Esophagus (tissue), 2 donors: ENCODE data around the gene CLECL1. TPM values are rescaled to one million over a fixed set of nuclear protein-coding genes. Genes with fewer than 3 reads are reported as not detected.
"Not testable (repeated sequence)": the region's sequence is repeated elsewhere in the genome, so short reads cannot be mapped to it uniquely, and the experiment has no call there.

ENCODE experiments used
- H3K27ac ChIP-seq, 2 donors: one replicate each; pipeline ENCODE4 v1.5.1; 2013; ENCODE audit warnings: low read depth in 2 of 2, mild to moderate bottlenecking in 2 of 2, inconsistent platforms in 1 of 2, low read length in 1 of 2, moderate library complexity in 1 of 2
- H3K27me3 ChIP-seq, 2 donors: one replicate each; pipeline ENCODE4 v1.6.1; 2013; ENCODE audit warnings: low read length in 2 of 2, control low read depth in 1 of 2, mild to moderate bottlenecking in 1 of 2; ENCODE audit not compliant: insufficient read depth in 2 of 2, control insufficient read depth in 1 of 2
- H3K36me3 ChIP-seq, 2 donors: one replicate each; pipeline ENCODE4 v1.6.1; 2013; ENCODE audit warnings: low read length in 1 of 2; ENCODE audit not compliant: control insufficient read depth in 2 of 2, insufficient read depth in 2 of 2
- H3K4me1 ChIP-seq, 2 donors: one replicate each; pipeline ENCODE4 v1.6.1; 2013; ENCODE audit warnings: low read length in 1 of 2; ENCODE audit not compliant: control insufficient read depth in 2 of 2, insufficient read depth in 2 of 2
- H3K4me3 ChIP-seq, 2 donors: one replicate each; pipeline ENCODE4 v1.5.1; 2013; ENCODE audit warnings: low read length in 2 of 2, mild to moderate bottlenecking in 2 of 2, low read depth in 1 of 2, moderate library complexity in 1 of 2
- H3K9me3 ChIP-seq, 2 donors: one replicate each; pipeline ENCODE4 v1.6.1; 2013; ENCODE audit warnings: mild to moderate bottlenecking in 2 of 2, low read depth in 1 of 2, low read length in 1 of 2, moderate library complexity in 1 of 2; ENCODE audit not compliant: control insufficient read depth in 2 of 2, insufficient read depth in 1 of 2
- WGBS, 2 donors: extraction: QIAGEN DNeasy Blood & Tissue Kit; methylation state at CpG; one replicate each; pipeline ENCODE4 v1.1.7; 2013; 5-methylcytosine and 5-hydroxymethylcytosine counted together
- polyA plus RNA-seq, 2 donors: library from polyadenylated mRNA; stranded (reverse); fragments of 200-250 nt; gene quantifications; one replicate each; pipeline ENCODE4 v1.2.3, GENCODE V29; 2013
- donor health status: healthy with polysubstance abuse.
- donor health status: Bipolar disorder and iron deficiency.

The CLECL1 gene
- polyA plus RNA-seq, 2 donors: 0.25 TPM; not detected in 1

DNA sequence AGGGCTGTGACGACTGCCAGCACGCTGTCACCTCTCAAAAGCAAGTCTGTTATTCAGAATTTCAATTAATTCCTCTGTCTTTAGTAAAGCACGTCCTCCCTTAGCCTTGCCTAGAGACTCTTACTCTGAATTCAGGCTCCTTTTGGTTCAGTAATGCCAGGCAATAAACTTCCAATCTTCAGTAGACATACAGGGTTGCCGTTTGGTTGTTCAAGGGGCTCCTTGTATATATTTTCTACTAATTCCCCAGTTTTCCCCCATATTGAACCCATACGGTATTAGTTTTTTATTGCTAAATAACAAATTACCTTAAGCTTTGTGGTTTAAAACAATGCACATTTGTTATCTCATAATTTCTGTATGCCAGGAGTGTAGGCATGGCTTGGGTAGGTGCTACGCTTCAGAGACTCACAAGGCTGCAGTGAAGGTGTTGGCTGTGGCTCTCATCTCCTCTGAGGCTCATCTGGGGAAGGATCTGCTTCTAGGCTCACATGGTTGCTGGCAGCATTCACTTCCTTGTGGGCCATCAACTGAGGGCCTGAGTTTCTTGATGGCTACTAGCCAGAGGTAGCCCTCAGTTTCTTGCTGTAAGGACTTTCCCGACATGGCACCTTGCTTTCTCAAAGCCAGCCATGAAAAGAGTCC is 7.3 kb upstream of the CLECL1 start:
- Histone ChIP-seq H3K9me3 (no peaks in the 10 kb centered on the region), H3K4me1 (peaks cover 0 to 2% of the 10 kb centered on the region in 2 donors), H3K36me3 (no peaks in the 10 kb centered on the region), H3K27me3 (no peaks in the 10 kb centered on the region), H3K4me3 (peak overlapping the region; percentile 26 to 35), H3K27ac (peak overlapping the region; percentile 48 to 68)
- 73 to 82% methylated on average over 7 of the region's 7 CpGs for WGBS, 2 donors

DNA sequence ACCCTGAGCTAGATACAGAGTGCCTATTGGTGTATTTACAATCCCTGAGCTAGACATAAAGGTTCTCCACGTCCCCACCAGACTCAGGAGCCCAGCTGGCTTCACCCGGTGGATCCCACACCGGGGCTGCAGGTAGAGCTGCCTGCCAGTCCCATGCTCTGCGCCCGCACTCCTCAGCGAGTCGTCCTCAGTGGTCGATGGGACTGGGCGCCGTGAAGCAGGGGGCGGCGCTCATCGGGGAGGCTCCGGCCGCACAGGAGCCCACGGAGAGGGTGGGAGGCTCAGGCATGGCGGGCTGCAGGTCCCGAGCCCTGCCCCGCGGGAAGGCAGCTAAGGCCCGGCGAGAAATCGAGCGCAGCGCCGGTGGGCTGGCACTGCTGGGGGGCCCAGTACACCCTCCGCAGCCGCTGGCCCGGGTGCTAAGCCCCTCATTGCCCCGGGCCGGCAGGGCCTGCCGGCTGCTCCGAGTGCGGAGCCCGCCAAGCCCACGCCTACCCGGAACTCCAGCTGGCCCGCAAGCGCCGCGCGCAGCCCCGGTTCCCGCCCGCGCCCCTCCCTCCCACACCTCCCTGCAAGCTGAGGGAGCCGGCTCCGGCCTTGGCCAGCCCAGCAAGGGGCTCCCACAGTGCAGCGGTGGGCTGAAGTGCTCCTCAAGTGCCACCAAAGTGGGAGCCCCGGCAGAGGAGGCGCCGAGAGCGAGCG is 6.7 kb upstream of the CLECL1 start:
- 67 to 79% methylated on average over 44 to 54 of the region's 54 CpGs for WGBS, 2 donors
- H3K9me3 ChIP-seq, H3K36me3 ChIP-seq, H3K27me3 ChIP-seq, H3K4me1 ChIP-seq: not testable (repeated sequence)
- peak overlapping the region; percentile 48 to 59 for H3K27ac ChIP-seq
- peak overlapping the region; percentile 26 to 35 for H3K4me3 ChIP-seq

DNA sequence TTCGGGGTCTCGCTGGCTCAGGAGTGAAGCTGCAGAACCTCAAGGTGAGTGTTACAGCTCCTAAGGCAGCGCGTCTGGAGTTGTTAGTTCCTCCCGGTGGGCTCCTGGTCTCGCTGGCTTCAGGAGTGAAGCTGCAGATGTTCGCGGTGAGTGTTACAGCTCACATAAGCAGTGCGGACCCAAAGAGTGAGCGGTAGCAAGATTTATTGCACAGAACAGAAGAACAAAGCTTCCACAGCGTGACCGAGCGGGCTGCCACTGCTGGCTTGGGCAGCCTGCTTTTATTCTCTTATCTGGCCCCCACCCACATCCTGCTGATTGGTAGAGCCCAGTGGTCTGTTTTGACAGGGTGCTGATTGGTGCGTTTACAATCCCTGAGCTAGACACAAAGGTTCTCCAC is 6.0 kb upstream of the CLECL1 start:
- not testable (repeated sequence) for H3K4me1 ChIP-seq, H3K36me3 ChIP-seq, H3K4me3 ChIP-seq, H3K27ac ChIP-seq, H3K27me3 ChIP-seq, H3K9me3 ChIP-seq
- 89 to 93% methylated on average over 14 of the region's 14 CpGs for WGBS, 2 donors

DNA sequence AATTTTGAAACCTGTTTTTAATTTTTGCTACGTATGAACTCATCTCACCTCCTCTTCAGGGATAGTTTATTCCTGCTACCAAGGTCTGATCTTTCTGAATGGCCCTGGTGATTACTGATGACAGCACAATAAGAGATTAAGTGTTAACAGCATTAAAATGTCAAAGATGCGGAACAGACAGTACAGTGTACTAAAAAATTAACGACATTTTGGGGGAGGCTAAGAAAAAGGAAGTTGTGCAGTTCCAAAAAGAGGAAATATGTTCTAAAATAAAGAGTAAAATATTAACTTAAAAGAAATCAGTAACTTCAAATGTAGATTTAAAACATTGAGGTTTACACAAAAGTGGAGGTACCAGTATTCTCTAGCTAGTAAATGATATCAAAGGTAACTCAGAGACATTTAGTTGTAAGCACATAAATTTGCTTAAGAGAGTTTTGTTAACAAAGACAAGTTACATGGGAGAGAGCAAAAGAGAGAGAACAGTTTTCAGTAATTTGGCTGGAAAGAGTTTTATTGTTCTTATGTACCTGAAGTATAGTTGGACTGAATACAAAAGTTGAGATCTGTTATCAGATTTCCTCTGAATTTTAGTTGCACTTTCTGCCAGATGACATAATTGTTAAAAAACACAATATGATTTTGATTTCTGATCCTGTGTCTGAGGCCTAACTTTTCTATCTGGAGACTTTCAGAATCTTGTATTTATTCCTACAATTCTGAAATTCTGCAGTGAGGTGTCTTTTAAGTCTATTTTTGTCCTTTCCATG is 4.2 kb upstream of the CLECL1 start:
- no peak overlapping the region for H3K27ac ChIP-seq
- H3K9me3 ChIP-seq: no peaks in the 10 kb centered on the region
- WGBS, 2 donors: 36 to 37% methylated on average over 3 of the region's 3 CpGs
- no peak overlapping the region for H3K4me3 ChIP-seq
- H3K27me3 ChIP-seq: no peaks in the 10 kb centered on the region
- H3K4me1 ChIP-seq: no peaks in the 10 kb centered on the region
- no peaks in the 10 kb centered on the region for H3K36me3 ChIP-seq

DNA sequence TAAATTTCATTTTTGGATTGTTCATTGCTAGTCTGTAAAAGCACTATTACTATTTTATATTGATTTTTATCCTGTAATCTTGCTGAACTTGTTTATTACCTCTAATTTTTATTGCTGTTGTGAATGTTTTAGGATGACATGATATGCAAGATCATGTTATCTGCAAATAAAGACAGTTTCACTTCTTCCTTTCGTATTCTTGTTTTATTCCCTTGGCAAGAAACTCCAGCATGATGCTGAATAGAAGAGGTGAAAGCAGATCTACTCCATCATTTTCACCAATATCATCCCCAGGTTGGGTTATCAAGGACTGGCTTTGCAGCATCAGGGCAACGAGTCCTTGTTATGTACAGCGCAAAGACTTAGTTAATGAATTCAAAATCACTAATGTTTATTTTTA is 2.7 kb upstream of the CLECL1 start:
- Histone ChIP-seq H3K27ac (no peak overlapping the region), H3K36me3 (no peaks in the 10 kb centered on the region), H3K4me1 (no peaks in the 10 kb centered on the region), H3K4me3 (no peak overlapping the region), H3K27me3 (no peaks in the 10 kb centered on the region), H3K9me3 (no peaks in the 10 kb centered on the region)
- WGBS, 2 donors: 87 to 90% methylated on average over 3 of the region's 3 CpGs

DNA sequence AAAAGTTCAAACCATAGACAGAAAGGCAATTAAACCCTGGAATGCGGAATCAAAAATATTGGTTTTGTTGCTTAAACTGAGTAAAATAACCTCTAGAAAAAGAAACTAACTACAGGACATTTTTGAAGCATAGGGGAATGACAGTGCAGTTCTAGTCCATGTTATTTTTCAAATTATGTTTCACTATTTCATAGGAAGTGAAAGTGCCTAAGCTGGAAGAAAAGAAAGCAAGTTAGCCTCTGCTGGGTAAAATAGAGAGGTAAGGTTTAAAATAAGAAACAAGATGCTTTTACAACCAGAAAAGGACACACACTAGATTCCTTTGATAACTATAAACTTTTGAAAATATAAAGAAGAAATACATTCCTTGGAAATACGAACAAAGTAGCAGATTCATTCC is 1.1 kb downstream of the CLECL1 start:
- H3K36me3 ChIP-seq: no peaks in the 10 kb centered on the region
- no peak overlapping the region for H3K27ac ChIP-seq
- no peak overlapping the region for H3K4me3 ChIP-seq
- H3K9me3 ChIP-seq: no peaks in the 10 kb centered on the region
- no peaks in the 10 kb centered on the region for H3K4me1 ChIP-seq
- 87 to 90% methylated on average over 2 of the region's 2 CpGs for WGBS, 2 donors
- no peaks in the 10 kb centered on the region for H3K27me3 ChIP-seq

DNA sequence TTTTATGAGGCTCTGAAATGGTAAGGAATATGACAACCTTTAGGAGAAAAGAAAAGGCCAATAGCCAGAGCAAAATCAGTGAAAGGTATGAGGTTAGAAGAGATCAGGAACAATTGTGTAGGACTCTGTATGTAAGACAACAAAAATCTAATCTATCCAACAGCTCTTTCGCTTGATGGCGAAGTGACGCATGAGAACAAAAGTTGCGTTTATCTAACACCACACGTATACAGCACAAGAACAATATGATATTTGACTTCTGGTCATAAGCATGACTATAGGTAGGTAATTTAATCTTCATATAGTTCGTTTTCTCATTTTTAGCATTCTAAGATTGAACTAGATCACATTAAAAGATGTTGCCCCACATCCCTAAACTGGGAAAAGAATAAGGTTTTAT is 1.5 kb downstream of the CLECL1 start:
- H3K27ac ChIP-seq: no peak overlapping the region
- H3K9me3 ChIP-seq: no peaks in the 10 kb centered on the region
- no peaks in the 10 kb centered on the region for H3K27me3 ChIP-seq
- H3K4me3 ChIP-seq: no peak overlapping the region
- H3K36me3 ChIP-seq: no peaks in the 10 kb centered on the region
- H3K4me1 ChIP-seq: no peaks in the 10 kb centered on the region
- WGBS, 2 donors: 70 to 71% methylated on average over 6 of the region's 6 CpGs

DNA sequence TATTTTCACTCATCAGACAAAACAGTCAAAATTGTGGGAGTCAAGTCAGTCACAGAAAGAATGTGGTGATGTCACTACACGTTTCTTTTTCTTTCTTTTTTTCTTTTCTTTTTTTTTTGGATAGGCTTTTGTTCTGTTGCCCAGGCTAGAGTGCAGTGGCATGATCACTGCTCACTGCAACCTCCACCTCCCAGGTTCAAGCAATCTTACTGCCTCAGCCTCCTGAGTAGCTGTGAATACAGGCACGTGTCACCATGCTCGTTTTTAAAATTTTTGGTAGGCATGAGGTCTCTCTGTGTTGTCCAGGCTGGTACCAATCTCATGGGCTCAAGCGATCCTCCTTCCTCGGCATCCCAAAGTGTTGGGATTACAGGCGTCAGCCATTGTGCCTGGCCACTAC is 2.3 kb downstream of the CLECL1 start:
- no peak overlapping the region for H3K27ac ChIP-seq
- no peaks in the 10 kb centered on the region for H3K9me3 ChIP-seq
- H3K4me1 ChIP-seq: no peaks in the 10 kb centered on the region
- 75 to 80% methylated on average over 6 of the region's 6 CpGs for WGBS, 2 donors
- H3K4me3 ChIP-seq: no peak overlapping the region
- H3K36me3 ChIP-seq: no peaks in the 10 kb centered on the region
- no peaks in the 10 kb centered on the region for H3K27me3 ChIP-seq

DNA sequence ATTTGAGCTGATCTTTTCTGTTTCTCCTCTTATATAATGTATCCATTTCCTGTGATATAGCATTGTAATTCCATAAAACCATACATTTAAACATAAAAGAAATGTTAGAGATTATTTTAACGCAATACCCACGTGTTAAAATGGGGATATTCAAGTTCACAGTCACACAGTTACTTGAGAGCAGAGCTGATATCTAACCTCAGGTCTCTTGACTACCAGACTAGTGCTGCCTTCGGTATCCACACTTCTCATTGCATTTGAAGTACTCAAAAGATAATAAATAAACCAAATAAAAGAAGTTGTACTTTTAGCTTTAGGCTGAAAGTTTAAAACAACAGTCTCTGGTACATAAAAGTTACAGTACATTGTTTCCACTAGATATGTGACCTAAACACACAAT is 2.9 kb downstream of the CLECL1 start:
- Histone ChIP-seq H3K4me3 (no peak overlapping the region), H3K36me3 (no peaks in the 10 kb centered on the region), H3K27ac (no peak overlapping the region), H3K27me3 (no peaks in the 10 kb centered on the region), H3K9me3 (no peaks in the 10 kb centered on the region), H3K4me1 (no peaks in the 10 kb centered on the region)
- WGBS, 2 donors: 73 to 78% methylated on average over 3 of the region's 3 CpGs
